WTC11 (cell line): ENCODE measurements around the gene TMPRSS11F.

Experiments used
- ATF1 ChIP-seq: sonication (generic); formaldehyde crosslinking; IDR thresholded peaks from 2 replicates; pipeline ENCODE4 v1.8.1; 2023; ENCODE audit warnings: mild to moderate bottlenecking, moderate library complexity, missing genetic modification reagents
- CTCF ChIP-seq: fragments of 200-600 bp; IDR thresholded peaks from 2 replicates; pipeline ENCODE4 v1.8.0; 2022; ENCODE audit warnings: antibody characterized with exemption
- ESRRA ChIP-seq: sonication (generic); formaldehyde crosslinking; IDR thresholded peaks from 2 replicates; pipeline ENCODE4 v1.8.1; 2022; ENCODE audit warnings: mild to moderate bottlenecking, missing genetic modification reagents, borderline replicate concordance
- ETV6 ChIP-seq: sonication (generic); formaldehyde crosslinking; IDR thresholded peaks from 2 replicates; pipeline ENCODE4 v1.8.1; 2022; ENCODE audit warnings: mild to moderate bottlenecking, missing genetic modification reagents
- JUN ChIP-seq: sonication (generic); formaldehyde crosslinking; IDR thresholded peaks from 2 replicates; pipeline ENCODE4 v1.8.0; 2023; ENCODE audit warnings: mild to moderate bottlenecking, missing genetic modification reagents
- MAX ChIP-seq: sonication (generic); formaldehyde crosslinking; IDR thresholded peaks from 2 replicates; pipeline ENCODE4 v1.8.0; 2022; ENCODE audit warnings: mild to moderate bottlenecking, missing genetic modification reagents
- NFYB ChIP-seq: sonication (generic); formaldehyde crosslinking; conservative IDR thresholded peaks from 2 replicates; pipeline ENCODE4 v1.8.0; 2022; ENCODE audit warnings: low read depth, missing genetic modification reagents
- RELA ChIP-seq: sonication (generic); formaldehyde crosslinking; IDR thresholded peaks from 2 replicates; pipeline ENCODE4 v1.8.1; 2022; ENCODE audit warnings: missing genetic modification reagents, mild to moderate bottlenecking, borderline replicate concordance
- SMAD4 ChIP-seq: sonication (generic); formaldehyde crosslinking; IDR thresholded peaks from 2 replicates; pipeline ENCODE4 v1.8.0; 2022; ENCODE audit warnings: mild to moderate bottlenecking, missing genetic modification reagents
- TCF7 ChIP-seq: sonication (generic); formaldehyde crosslinking; IDR thresholded peaks from 2 replicates; pipeline ENCODE4 v1.8.0; 2022; ENCODE audit warnings: mild to moderate bottlenecking, low read depth, missing genetic modification reagents, moderate library complexity
- ZNF416 ChIP-seq: fragments of 250-450 bp; sonication (Bioruptor Pico); IDR thresholded peaks from 2 replicates; pipeline ENCODE4 v1.9.0; 2021; ENCODE audit warnings: mild to moderate bottlenecking, inconsistent platforms
- TF ChIP-seq, protein P1 (sequence below): sonication (generic); formaldehyde crosslinking; IDR thresholded peaks from 2 replicates; pipeline ENCODE4 v1.8.1; 2023; ENCODE audit warnings: mild to moderate bottlenecking, moderate library complexity, missing genetic modification reagents
- TF ChIP-seq, protein P2 (sequence below): sonication (generic); formaldehyde crosslinking; IDR thresholded peaks from 2 replicates; pipeline ENCODE4 v1.8.0; 2022; ENCODE audit warnings: missing genetic modification reagents
- TF ChIP-seq, protein P3 (sequence below): sonication (generic); formaldehyde crosslinking; conservative IDR thresholded peaks from 2 replicates; pipeline ENCODE4 v1.8.1; 2023; ENCODE audit warnings: mild to moderate bottlenecking, low read depth, missing genetic modification reagents, moderate library complexity

- TF ChIP-seq NFYB (no peak), JUN (no peak), TCF7 (CRISPR knock-in tag) (no peak), CTCF (no peak), ZNF416 (CRISPR knock-in tag) (no peak), SMAD4 (no peak), ETV6 (CRISPR knock-in tag) (no peak), ESRRA (no peak), MAX (CRISPR knock-in tag) (no peak), ATF1 (no peak), RELA (CRISPR knock-in tag) (no peak)
- TF ChIP-seq, protein P1, sequence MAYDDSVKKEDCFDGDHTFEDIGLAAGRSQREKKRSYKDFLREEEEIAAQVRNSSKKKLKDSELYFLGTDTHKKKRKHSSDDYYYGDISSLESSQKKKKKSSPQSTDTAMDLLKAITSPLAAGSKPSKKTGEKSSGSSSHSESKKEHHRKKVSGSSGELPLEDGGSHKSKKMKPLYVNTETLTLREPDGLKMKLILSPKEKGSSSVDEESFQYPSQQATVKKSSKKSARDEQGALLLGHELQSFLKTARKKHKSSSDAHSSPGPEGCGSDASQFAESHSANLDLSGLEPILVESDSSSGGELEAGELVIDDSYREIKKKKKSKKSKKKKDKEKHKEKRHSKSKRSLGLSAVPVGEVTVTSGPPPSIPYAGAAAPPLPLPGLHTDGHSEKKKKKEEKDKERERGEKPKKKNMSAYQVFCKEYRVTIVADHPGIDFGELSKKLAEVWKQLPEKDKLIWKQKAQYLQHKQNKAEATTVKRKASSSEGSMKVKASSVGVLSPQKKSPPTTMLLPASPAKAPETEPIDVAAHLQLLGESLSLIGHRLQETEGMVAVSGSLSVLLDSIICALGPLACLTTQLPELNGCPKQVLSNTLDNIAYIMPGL = no peak
- TF ChIP-seq, protein P2, sequence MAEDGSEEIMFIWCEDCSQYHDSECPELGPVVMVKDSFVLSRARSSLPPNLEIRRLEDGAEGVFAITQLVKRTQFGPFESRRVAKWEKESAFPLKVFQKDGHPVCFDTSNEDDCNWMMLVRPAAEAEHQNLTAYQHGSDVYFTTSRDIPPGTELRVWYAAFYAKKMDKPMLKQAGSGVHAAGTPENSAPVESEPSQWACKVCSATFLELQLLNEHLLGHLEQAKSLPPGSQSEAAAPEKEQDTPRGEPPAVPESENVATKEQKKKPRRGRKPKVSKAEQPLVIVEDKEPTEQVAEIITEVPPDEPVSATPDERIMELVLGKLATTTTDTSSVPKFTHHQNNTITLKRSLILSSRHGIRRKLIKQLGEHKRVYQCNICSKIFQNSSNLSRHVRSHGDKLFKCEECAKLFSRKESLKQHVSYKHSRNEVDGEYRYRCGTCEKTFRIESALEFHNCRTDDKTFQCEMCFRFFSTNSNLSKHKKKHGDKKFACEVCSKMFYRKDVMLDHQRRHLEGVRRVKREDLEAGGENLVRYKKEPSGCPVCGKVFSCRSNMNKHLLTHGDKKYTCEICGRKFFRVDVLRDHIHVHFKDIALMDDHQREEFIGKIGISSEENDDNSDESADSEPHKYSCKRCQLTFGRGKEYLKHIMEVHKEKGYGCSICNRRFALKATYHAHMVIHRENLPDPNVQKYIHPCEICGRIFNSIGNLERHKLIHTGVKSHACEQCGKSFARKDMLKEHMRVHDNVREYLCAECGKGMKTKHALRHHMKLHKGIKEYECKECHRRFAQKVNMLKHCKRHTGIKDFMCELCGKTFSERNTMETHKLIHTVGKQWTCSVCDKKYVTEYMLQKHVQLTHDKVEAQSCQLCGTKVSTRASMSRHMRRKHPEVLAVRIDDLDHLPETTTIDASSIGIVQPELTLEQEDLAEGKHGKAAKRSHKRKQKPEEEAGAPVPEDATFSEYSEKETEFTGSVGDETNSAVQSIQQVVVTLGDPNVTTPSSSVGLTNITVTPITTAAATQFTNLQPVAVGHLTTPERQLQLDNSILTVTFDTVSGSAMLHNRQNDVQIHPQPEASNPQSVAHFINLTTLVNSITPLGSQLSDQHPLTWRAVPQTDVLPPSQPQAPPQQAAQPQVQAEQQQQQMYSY (CRISPR knock-in tag) = no peak
- TF ChIP-seq, protein P3, sequence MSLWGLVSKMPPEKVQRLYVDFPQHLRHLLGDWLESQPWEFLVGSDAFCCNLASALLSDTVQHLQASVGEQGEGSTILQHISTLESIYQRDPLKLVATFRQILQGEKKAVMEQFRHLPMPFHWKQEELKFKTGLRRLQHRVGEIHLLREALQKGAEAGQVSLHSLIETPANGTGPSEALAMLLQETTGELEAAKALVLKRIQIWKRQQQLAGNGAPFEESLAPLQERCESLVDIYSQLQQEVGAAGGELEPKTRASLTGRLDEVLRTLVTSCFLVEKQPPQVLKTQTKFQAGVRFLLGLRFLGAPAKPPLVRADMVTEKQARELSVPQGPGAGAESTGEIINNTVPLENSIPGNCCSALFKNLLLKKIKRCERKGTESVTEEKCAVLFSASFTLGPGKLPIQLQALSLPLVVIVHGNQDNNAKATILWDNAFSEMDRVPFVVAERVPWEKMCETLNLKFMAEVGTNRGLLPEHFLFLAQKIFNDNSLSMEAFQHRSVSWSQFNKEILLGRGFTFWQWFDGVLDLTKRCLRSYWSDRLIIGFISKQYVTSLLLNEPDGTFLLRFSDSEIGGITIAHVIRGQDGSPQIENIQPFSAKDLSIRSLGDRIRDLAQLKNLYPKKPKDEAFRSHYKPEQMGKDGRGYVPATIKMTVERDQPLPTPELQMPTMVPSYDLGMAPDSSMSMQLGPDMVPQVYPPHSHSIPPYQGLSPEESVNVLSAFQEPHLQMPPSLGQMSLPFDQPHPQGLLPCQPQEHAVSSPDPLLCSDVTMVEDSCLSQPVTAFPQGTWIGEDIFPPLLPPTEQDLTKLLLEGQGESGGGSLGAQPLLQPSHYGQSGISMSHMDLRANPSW = no peak
These were observed at the start of gene TMPRSS11F for GRCh38 chr4:68129793-68130192.
